ENCODE data around the gene SNX33. TPM values are rescaled to one million over a fixed set of nuclear protein-coding genes. Genes with fewer than 3 reads are reported as not detected.
A peak's percentile ranks its signal among the peaks of the same experiment; 100 is the strongest.
"Not testable (repeated sequence)": the region's sequence is repeated elsewhere in the genome, so short reads cannot be mapped to it uniquely, and the experiment has no call there.

Gene SNX33
- total RNA-seq, 3 donors from 2014 or later (not counting 1 experiment from before 2014, with no cell fraction given) = 2.5 to 5.6 (median 5.1) TPM

DNA sequence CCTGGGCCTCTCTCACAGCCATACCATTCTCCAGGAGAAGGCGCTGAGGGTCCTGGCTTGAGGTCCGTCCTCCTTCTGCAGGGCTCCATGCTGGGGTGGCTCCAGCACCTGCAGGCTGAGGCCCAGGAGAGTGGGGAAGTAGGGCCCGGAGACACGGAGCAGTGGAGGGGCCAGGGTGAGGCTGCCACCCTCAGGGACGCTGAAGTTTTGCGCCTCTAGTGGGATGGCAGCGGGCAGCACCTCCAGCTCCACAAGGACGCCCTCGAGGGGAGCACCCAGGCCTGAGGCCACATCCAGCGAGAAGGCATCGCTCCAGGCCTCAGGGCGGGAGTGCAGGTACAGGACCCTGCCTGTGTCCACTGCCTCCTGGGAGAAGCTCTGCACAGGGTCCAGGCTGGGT is 37.5 kb downstream of the SNX33 start:
- WGBS (ENCODE audit: insufficient coverage) = 84% methylated on average over 12 of the region's 12 CpGs
- Histone ChIP-seq H3K27ac (ENCODE audit: low read length) (no peak overlapping the region), H3K4me1 (ENCODE audit: control insufficient read depth, insufficient read depth, low read length) (peaks cover 11% of the 10 kb centered on the region), H3K4me3 (ENCODE audit: low read length) (no peak overlapping the region), H3K36me3 (ENCODE audit: control insufficient read depth, insufficient read depth, low read length) (no peaks in the 10 kb centered on the region), H3K9me3 (ENCODE audit: control insufficient read depth, insufficient read depth, low read length) (no peaks in the 10 kb centered on the region), H3K27me3 (ENCODE audit: control insufficient read depth, insufficient read depth, low read length) (no peaks in the 10 kb centered on the region)
- Mint-ChIP-seq H3K9me3 (no peaks in the 10 kb centered on the region), H3K27me3 (ENCODE audit: low read depth in 2 of 2) (no peaks in the 10 kb centered on the region), H3K4me1 (no peaks in the 10 kb centered on the region), H3K4me3 (no peak overlapping the region), H3K27ac (no peak overlapping the region), H3K36me3 (no peaks in the 10 kb centered on the region)
- ATAC-seq = no peak
- TF ChIP-seq, protein P1, sequence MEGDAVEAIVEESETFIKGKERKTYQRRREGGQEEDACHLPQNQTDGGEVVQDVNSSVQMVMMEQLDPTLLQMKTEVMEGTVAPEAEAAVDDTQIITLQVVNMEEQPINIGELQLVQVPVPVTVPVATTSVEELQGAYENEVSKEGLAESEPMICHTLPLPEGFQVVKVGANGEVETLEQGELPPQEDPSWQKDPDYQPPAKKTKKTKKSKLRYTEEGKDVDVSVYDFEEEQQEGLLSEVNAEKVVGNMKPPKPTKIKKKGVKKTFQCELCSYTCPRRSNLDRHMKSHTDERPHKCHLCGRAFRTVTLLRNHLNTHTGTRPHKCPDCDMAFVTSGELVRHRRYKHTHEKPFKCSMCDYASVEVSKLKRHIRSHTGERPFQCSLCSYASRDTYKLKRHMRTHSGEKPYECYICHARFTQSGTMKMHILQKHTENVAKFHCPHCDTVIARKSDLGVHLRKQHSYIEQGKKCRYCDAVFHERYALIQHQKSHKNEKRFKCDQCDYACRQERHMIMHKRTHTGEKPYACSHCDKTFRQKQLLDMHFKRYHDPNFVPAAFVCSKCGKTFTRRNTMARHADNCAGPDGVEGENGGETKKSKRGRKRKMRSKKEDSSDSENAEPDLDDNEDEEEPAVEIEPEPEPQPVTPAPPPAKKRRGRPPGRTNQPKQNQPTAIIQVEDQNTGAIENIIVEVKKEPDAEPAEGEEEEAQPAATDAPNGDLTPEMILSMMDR (IDR thresholded peaks at IDR 0.05) = no peak
- DNase-seq = no peak
- intact Hi-C loops (cut with micrococcal nuclease) = no loop called here

DNA sequence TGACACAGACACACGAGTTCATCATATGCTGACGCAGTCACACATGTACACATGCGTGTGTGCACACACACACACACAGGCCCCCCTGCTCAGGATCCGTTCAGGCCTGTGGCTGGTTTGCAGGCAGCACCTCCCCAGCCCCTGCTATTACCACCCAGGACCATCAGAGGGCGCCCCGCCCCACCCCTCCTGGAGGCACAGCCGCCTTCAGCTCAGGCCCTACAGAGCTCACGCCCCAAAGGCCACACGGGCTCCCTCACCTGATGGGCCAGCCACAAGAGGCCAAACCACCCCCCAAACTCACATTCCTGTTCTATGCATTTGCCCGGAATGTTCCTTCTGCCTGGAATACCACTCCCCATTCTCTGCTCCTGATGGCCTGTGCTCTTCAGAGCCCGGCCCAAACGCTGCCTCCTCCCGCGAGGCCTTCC is 38.5 kb downstream of the SNX33 start:
- WGBS (ENCODE audit: insufficient coverage) = 28% methylated on average over 12 of the region's 14 CpGs
- intact Hi-C loops (cut with micrococcal nuclease); H3K4me3 Mint-ChIP-seq: not testable (repeated sequence)

DNA sequence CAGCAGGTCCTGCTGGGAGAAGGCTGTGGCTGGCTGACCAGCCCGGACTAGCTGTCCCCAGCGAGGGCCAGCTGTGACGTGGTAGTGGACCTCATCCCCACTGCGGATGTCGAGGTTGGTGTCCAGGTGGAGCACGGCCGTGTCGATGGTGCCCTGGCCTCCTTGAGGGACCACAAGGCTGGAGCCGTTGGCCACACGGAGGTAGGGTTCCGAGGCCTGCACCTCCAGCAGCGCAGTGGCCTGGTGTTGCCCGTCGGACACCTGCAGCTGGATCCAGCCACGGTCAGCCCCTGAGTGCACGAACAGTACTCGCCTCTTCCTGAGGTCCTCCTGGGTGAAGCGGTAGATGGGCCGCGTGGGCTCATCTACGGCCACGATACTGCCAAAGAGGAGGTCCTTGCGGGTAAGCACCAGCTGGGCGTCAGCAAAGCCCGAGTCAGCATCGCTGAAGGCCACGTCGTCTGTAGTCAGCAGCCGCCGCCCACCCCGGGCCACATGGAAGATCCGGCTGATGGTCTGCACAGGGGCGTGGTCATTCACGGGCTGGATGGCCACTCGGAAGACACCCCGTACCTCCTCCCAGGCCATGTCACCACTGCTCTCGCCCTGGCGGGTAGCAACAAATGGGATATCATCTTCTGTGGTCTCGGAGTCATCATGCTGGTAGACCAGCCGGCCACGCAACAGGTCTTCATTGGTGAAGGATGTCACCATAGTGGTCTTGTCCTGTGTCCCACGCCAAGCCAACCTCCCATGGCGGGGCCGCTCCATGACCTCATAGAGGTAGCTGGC is 40.0 kb downstream of the SNX33 start:
- Mint-ChIP-seq H3K4me3 (no peak overlapping the region), H3K27me3 (ENCODE audit: low read depth in 2 of 2) (peaks cover 5 to 6% of the 10 kb centered on the region in 2 donors), H3K9me3 (no peaks in the 10 kb centered on the region), H3K36me3 (no peaks in the 10 kb centered on the region), H3K4me1 (peaks cover 0 to 6% of the 10 kb centered on the region in 2 donors), H3K27ac (no peak overlapping the region)
- H3K27me3 ChIP-seq (ENCODE audit: control insufficient read depth, insufficient read depth, low read length) = no peaks in the 10 kb centered on the region
- no peak overlapping the region for H3K4me3 ChIP-seq (ENCODE audit: low read length)
- whole genome bisulfite sequencing (ENCODE audit: insufficient coverage) = 92% methylated on average over 41 of the region's 44 CpGs
- H3K9me3 ChIP-seq (ENCODE audit: control insufficient read depth, insufficient read depth, low read length) = no peaks in the 10 kb centered on the region
- H3K27ac ChIP-seq (ENCODE audit: low read length) = no peak overlapping the region
- no peak for ATAC-seq
- TF ChIP-seq, protein P1 (IDR thresholded peaks at IDR 0.05) = no peak
- no peaks in the 10 kb centered on the region for H3K36me3 ChIP-seq (ENCODE audit: control insufficient read depth, insufficient read depth, low read length)
- intact Hi-C loops (cut with micrococcal nuclease) = no loop called here
- peaks cover 21% of the 10 kb centered on the region for H3K4me1 ChIP-seq (ENCODE audit: control insufficient read depth, insufficient read depth, low read length)
- no peak for DNase-seq

More for the DNA sequence above, 38.5 kb downstream of the SNX33 start:
- not testable (repeated sequence) for H3K36me3 Mint-ChIP-seq; H3K36me3 ChIP-seq (ENCODE audit: control insufficient read depth, insufficient read depth, low read length); H3K4me3 ChIP-seq (ENCODE audit: low read length); H3K4me1 Mint-ChIP-seq; H3K27me3 ChIP-seq (ENCODE audit: control insufficient read depth, insufficient read depth, low read length); H3K27ac ChIP-seq (ENCODE audit: low read length); H3K27me3 Mint-ChIP-seq (ENCODE audit: low read depth in 2 of 2); H3K9me3 ChIP-seq (ENCODE audit: control insufficient read depth, insufficient read depth, low read length); H3K9me3 Mint-ChIP-seq; H3K27ac Mint-ChIP-seq
- DNase-seq (peak; percentile 76 to 77), ATAC-seq (peak; percentile 84 to 96 (median 90))
- H3K4me1 ChIP-seq (ENCODE audit: control insufficient read depth, insufficient read depth, low read length) = peaks cover 11% of the 10 kb centered on the region
- TF ChIP-seq, protein P1 (IDR thresholded peaks at IDR 0.05) = peak; percentile 60

DNA sequence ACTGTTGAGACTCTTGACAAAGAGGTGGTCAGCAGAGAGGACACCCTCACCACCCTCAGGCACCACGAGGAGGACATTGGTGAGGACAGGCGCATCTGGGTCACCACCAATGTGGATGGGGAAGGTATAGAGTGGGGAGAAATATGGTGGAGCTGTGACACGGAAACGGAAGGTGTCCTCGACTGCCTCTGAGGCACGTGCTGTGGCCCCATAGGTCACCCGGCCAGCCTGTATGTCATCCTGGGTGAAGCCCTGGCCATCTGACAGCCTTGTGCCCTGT is 40.5 kb downstream of the SNX33 start:
- Mint-ChIP-seq H3K4me3 (no peak overlapping the region), H3K9me3 (no peaks in the 10 kb centered on the region), H3K36me3 (no peaks in the 10 kb centered on the region), H3K27me3 (ENCODE audit: low read depth in 2 of 2) (peaks cover 5 to 6% of the 10 kb centered on the region in 2 donors), H3K27ac (no peak overlapping the region), H3K4me1 (peaks cover 0 to 8% of the 10 kb centered on the region in 2 donors)
- Histone ChIP-seq H3K4me1 (ENCODE audit: control insufficient read depth, insufficient read depth, low read length) (peaks cover 24% of the 10 kb centered on the region), H3K27me3 (ENCODE audit: control insufficient read depth, insufficient read depth, low read length) (no peaks in the 10 kb centered on the region), H3K27ac (ENCODE audit: low read length) (no peak overlapping the region), H3K36me3 (ENCODE audit: control insufficient read depth, insufficient read depth, low read length) (no peaks in the 10 kb centered on the region), H3K9me3 (ENCODE audit: control insufficient read depth, insufficient read depth, low read length) (no peaks in the 10 kb centered on the region), H3K4me3 (ENCODE audit: low read length) (no peak overlapping the region)
- intact Hi-C loops (cut with micrococcal nuclease) = no loop called here
- TF ChIP-seq, protein P1 (IDR thresholded peaks at IDR 0.05) = no peak
- 90% methylated on average over 7 of the region's 7 CpGs for WGBS (ENCODE audit: insufficient coverage)
- DNase-seq (no peak), ATAC-seq (no peak)

Measured in natural killer cell (primary cell).